ENCODE data around the gene MSI2.

MSI2 gene

DNA sequence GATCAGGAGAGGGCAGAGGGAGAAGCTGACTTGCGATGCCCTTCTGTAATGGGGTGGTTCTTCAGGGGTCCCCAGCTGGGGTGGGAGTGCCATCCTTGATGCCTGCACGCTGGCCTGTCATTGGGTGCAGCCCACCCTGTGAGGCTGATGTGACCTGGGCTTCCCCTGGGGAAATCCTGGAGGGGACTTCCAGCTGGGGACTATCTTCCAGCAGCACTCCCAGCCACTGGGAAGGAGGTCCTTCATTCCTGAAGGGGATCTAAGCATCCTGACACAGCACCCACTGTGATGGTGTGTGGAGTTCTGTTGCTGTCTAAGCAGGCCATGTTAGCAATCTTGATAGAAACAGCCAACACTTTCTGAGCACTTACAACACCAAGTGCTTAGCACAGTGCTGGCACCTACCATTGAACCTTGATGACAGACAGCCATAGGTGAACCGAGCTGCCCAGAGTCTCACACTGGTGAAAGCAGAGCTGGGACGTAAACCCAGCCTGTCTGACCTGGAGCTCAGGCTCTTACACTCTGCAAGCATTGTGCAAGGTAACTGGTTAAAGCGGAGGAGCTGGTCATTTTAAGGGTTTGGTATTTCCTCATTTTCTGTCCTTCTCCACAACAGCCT is 277.5 kb downstream of the MSI2 start:
- DNase-seq, result no peak

DNA sequence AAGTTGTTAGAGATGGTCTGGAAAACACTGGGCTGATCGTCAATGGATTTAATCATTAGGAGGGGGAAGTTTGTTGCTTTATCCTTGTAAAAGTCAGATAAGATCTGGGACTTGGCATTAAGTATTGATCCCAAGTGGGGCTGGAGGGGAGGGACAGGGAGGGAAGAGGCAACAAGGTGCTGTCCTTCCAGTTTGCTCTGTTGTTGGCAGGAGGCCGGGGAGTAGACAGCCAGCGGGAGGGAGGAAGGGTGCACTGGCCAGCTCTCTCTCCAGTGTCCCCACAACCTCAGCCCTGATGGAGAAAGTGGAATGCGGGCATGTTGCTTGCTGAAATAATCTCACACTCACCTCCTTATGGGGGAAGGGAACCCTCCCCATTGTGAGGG is 278.5 kb downstream of the MSI2 start:
- no peak for DNase-seq

DNA sequence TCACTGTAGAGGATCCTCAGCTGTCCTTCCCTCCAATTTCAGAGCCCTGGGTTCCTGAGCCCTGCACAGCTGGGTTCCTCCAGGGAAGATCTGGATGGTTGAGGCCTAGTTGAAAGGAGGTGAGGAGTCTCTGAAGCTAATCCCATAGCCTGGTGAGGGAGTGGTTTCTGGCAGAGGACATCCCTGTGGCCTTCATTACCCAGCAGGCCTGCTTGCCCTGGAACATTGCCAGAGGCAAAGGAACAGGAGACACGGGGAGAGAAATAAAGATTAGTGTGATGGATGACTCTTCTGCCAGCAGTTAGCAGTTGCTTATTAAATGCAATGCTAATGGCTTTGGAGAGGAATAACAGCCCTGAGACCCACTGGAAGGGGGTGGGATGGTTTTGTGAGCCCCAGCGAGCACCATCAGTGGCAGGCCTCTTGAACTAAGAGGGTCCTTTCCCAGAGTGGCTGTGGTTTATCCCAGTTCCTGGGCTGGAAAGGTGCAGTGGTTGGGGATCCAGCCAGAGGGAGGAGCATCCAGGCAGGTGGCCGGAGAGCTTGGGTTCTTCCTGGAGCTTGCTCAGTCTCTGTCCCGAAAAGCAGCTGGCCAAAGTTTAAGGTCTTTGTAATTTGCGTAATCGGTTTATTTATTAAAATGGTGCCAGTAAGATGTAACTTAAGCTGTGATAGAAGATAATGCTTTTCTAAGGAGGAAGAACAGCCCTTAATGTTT is 279.1 kb downstream of the MSI2 start:
- DNase-seq, result peak; percentile 11

- DNase-seq, result no peak
Measured at GRCh38 chr17:57536289-57536688, 280.0 kb downstream of the MSI2 start.

DNA sequence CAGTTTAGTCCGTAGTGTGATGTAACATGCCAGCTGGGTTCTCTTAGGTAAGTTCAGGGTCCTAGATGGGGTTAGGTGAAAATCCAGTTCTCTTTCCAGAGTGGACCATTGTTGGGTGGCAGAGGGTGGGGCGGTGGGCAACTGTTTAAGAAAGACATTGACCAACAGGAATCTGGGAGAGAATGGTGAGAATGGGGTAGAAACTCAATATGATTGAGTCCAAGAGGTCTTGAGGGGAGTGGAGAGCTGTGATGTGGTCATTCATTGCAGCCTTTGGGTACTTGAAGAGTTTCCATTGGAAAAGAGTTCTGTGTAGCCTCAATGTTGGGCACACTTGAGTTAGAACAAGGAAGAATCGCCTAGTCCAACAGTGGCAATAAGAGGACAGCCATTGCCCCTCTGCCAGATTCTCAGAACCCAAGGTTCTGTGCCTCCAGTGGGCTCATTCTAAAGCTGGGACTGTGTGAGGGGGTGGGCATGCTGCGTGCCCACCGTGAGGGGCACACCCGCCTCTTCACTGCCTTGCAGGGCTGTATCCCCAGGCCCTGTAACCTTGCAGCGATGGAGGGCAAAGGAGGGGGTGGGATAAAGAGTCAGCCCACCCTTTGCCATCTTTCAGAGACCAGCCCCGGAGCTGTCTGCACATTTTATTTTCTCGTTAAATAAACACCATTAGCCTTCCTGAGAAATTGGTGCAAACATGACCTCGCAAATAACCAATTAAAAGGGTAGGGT is 280.6 kb downstream of the MSI2 start:
- peak; percentile 52 for DNase-seq

- DNase-seq, result no peak
Measured at GRCh38 chr17:57537524-57538410, 281.4 kb downstream of the MSI2 start.

DNA sequence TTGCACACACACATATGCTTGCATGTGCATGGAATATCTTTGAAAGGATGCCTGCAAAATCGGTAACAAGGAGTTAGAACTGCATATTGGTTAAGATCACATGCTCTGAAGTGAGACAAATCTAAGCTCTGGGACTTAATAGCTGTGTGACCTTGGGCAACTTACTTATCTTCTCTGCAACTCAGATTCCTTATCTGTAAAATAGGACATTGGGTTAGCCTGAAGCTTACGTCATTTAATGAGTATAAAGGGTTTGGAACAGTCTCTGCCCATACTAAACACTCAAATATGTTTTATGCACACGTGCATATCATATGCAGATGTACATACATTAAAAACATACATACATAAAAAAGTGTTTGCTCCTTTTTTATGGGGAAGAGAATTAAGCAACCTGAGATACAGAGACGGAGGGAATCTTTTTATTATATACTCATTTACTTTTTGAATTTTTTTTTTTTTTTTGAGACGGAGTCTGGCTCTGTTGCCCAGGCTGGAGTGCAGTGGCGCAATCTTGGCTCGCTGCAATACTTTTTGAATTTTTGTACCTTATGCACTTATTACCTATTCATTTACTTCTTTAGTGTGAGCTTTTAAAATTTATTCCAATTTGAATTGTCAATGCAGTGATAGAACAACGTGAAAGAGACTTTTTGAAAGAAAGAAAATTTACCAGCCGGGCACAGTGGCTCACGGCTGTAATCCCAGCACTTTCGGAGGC is 282.6 kb downstream of the MSI2 start:
- DNase-seq, result no peak

DNA sequence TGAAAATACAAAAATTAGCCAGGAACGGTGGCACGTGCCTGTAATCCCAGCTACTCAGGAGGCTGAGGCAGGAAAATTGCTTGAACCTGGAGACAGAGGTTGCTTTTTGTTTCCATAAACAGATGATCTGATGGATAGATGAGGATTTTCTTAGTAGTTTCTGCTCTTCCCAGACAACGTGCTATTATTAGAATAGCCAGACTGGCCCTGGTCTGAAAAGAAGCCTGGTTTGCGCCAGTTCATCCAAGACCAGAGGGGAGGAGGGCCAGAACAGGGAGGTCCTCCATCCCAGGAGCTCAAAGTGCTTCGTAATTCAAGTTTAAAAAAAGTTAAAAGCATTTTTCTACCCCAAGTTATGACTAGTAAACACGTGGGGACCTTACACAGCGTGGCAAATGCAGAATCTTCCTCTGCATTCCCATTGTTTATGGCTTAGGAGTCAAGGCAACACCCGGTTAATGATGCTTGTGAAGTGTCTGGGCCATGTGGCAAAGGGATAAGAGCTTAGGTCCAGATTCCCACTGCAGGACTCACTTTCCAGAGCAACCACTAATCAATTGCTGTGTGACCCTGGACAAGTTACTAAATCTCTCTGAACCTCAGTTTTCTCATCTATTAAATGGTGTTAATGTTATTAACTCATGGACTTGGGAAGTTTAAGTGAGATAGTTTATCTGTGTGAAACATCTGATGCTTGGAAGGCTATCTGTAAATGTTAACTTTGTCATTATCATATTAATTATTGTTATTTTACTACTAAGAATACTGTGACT is 283.4 kb downstream of the MSI2 start:
- no peak for DNase-seq

GRCh38 chr17:57540596-57540995 is 284.3 kb downstream of the MSI2 start:
- no peak for DNase-seq

DNA sequence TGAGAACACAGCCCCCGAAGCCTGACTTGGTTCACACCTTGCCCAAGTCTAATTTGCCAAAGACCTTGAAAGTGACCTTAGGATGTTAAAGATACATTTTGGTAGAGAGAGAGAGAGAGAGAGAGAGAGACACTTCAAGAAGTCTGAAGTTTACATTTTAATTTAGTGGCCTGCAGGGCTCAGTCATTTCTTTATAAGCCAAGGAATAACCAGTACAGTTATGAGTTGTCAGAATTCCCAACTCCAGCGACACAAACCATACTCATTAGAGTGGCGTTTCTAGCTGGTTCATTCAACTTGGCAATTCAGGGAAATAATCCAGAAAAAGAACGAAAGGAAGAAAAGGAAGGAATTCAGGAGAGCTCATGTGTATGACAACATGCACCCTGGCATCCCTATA is 284.7 kb downstream of the MSI2 start:
- DNase-seq, result no peak

GRCh38 chr17:57541472-57542394 is 285.4 kb downstream of the MSI2 start:
- DNase-seq, result no peak

GRCh38 chr17:57542510-57542909 is 286.2 kb downstream of the MSI2 start:
- no peak for DNase-seq

DNA sequence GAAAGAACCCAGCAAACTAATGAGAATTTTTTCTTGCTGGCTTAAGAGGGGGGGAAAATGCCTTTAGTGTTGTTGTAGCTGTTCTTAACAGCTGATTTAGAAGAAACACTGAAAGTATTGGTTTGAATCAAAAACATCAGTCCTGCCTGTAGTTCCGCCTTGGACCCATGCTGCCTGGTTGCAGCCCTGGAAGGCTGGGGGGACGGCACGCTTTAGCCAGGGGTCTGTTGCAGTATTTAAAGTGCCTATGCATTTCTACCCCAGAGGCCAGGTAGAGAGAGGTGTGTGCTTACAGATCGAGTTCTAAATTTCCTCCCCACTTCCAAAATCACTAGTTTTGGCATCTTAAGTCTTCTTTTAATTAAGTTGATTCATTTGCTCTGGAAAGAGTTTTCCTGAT is 286.9 kb downstream of the MSI2 start:
- no peak for DNase-seq

- peak; percentile 34 for DNase-seq
Measured at GRCh38 chr17:57544401-57544800, 288.1 kb downstream of the MSI2 start.

GRCh38 chr17:57544834-57545463 is 288.6 kb downstream of the MSI2 start:
- peak; percentile 65 for DNase-seq

- DNase-seq, result peak; percentile 74
Measured at GRCh38 chr17:57545731-57546342, 289.5 kb downstream of the MSI2 start.

DNA sequence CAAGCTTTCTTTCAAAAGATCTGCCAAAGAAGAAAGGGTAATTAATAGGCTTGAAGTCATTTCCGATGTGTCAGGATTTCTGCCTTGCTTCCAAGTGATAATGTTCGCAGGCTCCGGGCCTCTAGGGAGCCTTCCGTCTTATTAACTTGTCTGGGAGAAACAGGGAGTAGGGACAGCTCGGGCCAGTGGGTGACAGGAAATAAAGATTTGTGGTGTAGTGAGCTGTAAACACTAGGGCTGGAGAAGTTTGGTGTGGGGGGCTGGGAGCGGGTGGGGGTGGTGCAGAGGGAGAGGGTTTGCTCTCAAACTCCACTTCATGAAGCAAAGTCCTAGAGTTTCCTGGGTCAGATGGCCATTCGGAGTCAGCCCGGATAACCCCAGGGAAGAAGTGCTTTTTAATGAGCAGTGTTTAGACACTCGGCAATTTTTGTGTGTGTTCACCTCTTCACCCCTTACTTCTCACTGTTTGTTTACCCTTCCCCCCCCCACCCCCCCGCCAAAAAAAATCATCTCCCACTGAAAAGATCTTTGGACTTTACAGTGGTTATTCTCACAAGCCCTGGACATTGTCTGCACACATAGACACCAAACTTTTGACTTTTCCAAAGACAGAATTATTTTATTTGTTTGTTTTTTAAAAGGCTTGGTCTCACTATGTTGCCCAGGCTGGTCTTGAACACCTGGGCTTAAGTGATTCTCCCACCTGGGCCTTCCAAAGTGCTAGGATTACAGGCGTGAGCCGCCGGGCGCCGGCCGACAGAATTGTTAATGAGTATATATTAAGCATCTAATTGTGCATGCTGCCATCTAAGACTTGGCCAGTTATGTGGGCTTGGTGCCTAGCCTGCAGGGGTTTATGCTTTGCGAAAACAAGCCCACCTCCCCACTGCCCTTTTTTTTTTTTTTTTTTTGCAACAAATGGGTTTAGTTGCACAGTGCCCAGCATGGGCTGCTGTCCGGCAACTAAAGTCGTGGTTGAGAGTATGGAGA is 292.4 kb downstream of the MSI2 start:
- DNase-seq, result no peak

GRCh38 chr17:57549468-57549867 is 293.1 kb downstream of the MSI2 start:
- DNase-seq, result no peak

Measured in NCI-H748 treated with DMSO at 0.1 percent for 48 hours (cell line).